Smooth muscle cell (in vitro differentiated cells): ENCODE results near the gene UVRAG. TPM values are rescaled to one million over a fixed set of nuclear protein-coding genes. Genes with fewer than 3 reads are reported as not detected.

Experiments
- DNase-seq: peaks from one replicate; lab custom pipeline; 2025; ENCODE audit not compliant: unreplicated experiment; lab: John Stamatoyannopoulos, UW
- H2AFZ ChIP-seq: fragments of 200-600 bp; sonication (generic); 2 replicates; pipeline ENCODE4 v1.6.0; 2016; ENCODE audit warnings: antibody characterized with exemption, low read depth, mild to moderate bottlenecking
- H3F3A ChIP-seq: fragments of 200-600 bp; sonication (generic); 2 replicates; pipeline ENCODE4 v1.6.0; 2017; ENCODE audit warnings: antibody characterized with exemption, low read depth
- H3K27ac ChIP-seq: fragments of 200-600 bp; sonication (generic); 2 replicates; pipeline ENCODE4 v1.5.1; 2016; ENCODE audit warnings: low read depth, mild to moderate bottlenecking
- H3K27me3 ChIP-seq: fragments of 200-600 bp; sonication (generic); 2 replicates; pipeline ENCODE4 v1.6.1; 2016; ENCODE audit warnings: low read depth, mild to moderate bottlenecking
- H3K36me3 ChIP-seq: fragments of 200-600 bp; sonication (generic); 2 replicates; pipeline ENCODE4 v1.5.1; 2016; ENCODE audit warnings: low read depth
- H3K4me1 ChIP-seq: fragments of 200-600 bp; sonication (generic); 2 replicates; pipeline ENCODE4 v1.5.1; 2016; ENCODE audit warnings: low read depth
- H3K4me2 ChIP-seq: fragments of 200-600 bp; sonication (generic); 2 replicates; pipeline ENCODE4 v1.6.0; 2016; ENCODE audit warnings: mild to moderate bottlenecking
- H3K4me3 ChIP-seq: fragments of 200-600 bp; sonication (generic); 2 replicates; pipeline ENCODE4 v1.5.1; 2016; ENCODE audit warnings: mild to moderate bottlenecking
- H3K79me2 ChIP-seq: fragments of 200-600 bp; sonication (generic); 2 replicates; pipeline ENCODE4 v1.6.0; 2016; ENCODE audit warnings: low read depth, mild to moderate bottlenecking
- H3K9ac ChIP-seq: fragments of 200-600 bp; sonication (generic); 2 replicates; pipeline ENCODE4 v1.6.0; 2016; ENCODE audit warnings: low read depth
- H3K9me3 ChIP-seq: fragments of 200-600 bp; sonication (generic); replicated peaks from 2 replicates; pipeline ENCODE4 v1.5.1; 2016; ENCODE audit warnings: low read depth
- H4K20me1 ChIP-seq: fragments of 200-600 bp; sonication (generic); 2 replicates; pipeline ENCODE4 v1.6.0; 2016; ENCODE audit warnings: low read depth
- CTCF ChIP-seq: fragments of 200-600 bp; sonication (generic); IDR thresholded peaks from 2 replicates; pipeline ENCODE4 v1.5.1; 2017; ENCODE audit warnings: borderline replicate concordance, mild to moderate bottlenecking, antibody characterized with exemption; ENCODE audit not compliant: insufficient read depth, poor library complexity, severe bottlenecking
- WGBS: methylation state at CpG from one replicate; pipeline ENCODE4 v1.1.7; 2016; ENCODE audit warnings: low lambda C conversion rate; 5-methylcytosine and 5-hydroxymethylcytosine counted together
- polyA plus RNA-seq: library from polyadenylated mRNA; unstranded; fragments of >200 nt; fragmentation: Nextera tagmentation; extraction: Ambion mirVana; gene quantifications from 2 replicates; pipeline ENCODE4 v1.2.1, GENCODE V29; 2016
- total RNA-seq: library from RNA; depleted of rRNA; stranded (reverse); fragments of >200 nt; gene quantifications from 2 replicates; pipeline ENCODE4 v1.2.3, GENCODE V29; 2014

UVRAG gene
- total and polyA plus RNA-seq, 2 experiments from 2014 or later: 12.9 to 20.2 TPM

DNA sequence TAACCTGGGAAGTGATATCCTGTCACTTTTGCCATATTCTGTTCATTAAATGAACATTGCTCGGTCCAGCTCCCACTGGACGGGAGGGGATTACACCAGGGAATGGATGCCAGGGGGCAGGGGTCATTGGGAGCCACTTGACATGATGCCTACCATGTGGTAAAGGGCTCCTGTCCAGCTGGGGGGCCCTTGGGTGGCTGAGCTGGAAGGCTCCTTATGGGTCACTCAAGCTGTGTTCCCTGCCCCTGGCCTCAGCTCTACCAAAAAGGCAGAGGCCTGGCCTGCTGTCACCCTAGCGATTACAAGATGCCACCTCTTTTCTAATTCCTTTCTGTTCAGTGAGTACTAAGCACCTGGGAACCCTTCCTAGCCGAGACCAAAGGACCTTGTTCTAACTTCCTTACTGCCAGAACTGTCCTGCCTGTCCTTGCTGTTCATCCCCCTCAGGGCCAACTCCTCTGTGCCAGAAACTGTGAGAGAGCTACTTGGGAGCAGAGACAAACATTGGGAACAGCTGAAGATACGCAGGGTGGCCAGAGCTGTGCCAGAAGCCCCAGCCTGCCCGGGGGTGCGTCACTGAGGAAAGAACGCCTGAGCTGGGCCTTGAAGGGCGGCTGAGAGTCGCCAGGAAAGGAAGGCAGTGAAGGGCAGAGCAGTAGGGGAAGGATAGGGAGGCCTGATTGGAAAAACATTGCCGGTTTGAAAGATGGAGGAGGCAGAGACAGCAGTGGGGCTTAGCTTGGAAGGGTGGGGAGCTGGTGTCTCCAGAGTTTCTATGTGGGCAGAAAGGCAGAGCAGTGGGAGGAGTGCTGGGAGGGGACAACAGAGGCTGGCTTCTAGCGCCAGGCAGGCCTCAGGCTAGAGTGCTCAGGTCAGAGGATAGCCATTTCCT, 12.7 kb upstream of the UVRAG start:
- TF ChIP-seq CTCF: no peak

DNA sequence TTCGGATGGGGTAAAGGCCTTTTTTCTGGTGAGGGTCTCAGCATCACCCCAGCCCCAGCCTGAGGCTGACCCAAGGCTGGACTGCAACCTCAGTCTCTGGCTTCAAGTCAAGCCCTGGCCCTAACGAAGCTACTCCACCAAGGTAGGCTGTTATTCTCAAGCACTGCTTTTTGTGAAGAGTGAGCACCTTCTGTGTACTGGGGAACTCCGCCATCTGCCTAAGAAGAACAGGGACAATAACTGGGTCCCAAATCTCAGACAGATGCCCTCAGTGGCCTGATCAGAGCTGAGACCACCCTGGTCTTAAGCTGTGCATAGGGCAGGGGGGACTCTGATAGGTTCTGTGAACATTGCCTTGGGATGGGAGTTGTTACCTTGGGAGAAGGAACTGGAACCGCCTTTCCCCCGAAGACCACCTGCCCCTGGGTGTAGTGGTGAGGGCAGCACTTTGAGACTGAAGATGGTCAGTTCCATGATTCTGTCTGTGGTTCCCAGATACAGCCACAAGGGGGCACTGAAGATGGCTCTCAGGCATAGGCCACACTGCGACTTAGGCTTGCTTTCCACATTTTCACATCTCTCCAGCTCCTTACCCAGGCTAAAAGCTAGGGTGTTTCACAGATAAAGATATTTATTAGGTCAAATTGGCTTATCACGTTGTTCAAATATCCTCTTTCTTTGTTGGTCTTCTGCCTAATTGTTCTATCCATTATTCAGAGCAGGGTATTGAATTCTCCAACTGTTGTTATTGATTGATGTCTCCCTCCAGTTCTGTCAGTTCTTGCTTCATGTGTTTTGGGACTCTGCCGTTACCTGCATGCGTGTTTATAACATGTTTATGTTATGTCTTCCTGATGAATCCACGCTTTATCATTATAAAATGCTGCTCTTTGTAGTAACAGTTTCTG, 11.8 kb upstream of the UVRAG start:
- no peaks in the 10 kb centered on the region for H3K4me1 ChIP-seq
- H3K9me3 ChIP-seq: no peaks in the 10 kb centered on the region
- peak; percentile 23 for DNase-seq
- no peak overlapping the region for H3K9ac ChIP-seq
- H3K27ac ChIP-seq: no peak overlapping the region
- H3K4me3 ChIP-seq: no peak overlapping the region
- H3K4me2 ChIP-seq: no peak overlapping the region
- no peaks in the 10 kb centered on the region for H3K27me3 ChIP-seq
- no peaks in the 10 kb centered on the region for H3K36me3 ChIP-seq
- no peak overlapping the region for H2AFZ ChIP-seq
- TF ChIP-seq CTCF: peak; percentile 84
- H4K20me1 ChIP-seq: no peaks in the 10 kb centered on the region
- 41% methylated on average over 10 of the region's 10 CpGs for WGBS
- no peaks in the 10 kb centered on the region for H3F3A ChIP-seq
- H3K79me2 ChIP-seq: no peaks in the 10 kb centered on the region

More for the DNA sequence above, 12.7 kb upstream of the UVRAG start:
- no peaks in the 10 kb centered on the region for H3K79me2 ChIP-seq
- H3K36me3 ChIP-seq: no peaks in the 10 kb centered on the region
- no peak overlapping the region for H3K4me3 ChIP-seq
- H3K4me2 ChIP-seq: no peak overlapping the region
- H3K27ac ChIP-seq: no peak overlapping the region
- no peaks in the 10 kb centered on the region for H3K9me3 ChIP-seq
- no peak for DNase-seq
- no peaks in the 10 kb centered on the region for H3K27me3 ChIP-seq
- no peak overlapping the region for H3K9ac ChIP-seq
- H3F3A ChIP-seq: no peaks in the 10 kb centered on the region
- H4K20me1 ChIP-seq: no peaks in the 10 kb centered on the region
- H3K4me1 ChIP-seq: no peaks in the 10 kb centered on the region
- H2AFZ ChIP-seq: no peak overlapping the region
- 95% methylated on average over 12 of the region's 12 CpGs for WGBS

DNA sequence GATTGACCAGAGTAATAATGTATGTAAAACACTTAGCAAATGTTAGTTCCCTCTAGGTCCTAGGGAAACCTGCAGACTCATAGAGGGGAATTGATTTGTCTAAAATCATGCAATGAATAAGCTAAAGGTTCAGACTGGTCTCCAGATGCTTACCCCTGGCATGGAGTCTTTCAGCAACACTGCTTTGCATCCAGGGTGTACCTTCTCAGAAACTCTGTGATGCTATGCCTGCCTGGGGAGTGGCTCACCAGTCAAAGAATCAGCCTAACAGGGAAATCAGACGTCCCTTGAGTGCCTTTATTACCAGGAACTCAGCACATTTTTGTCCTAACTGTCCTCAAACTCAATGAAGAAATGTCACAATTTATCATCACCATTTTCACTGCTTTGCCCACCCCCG, 5.9 kb upstream of the UVRAG start:
- no peak for TF ChIP-seq CTCF
- DNase-seq: no peak
- no peaks in the 10 kb centered on the region for H4K20me1 ChIP-seq
- no peak overlapping the region for H3K4me3 ChIP-seq
- H3K27ac ChIP-seq: no peak overlapping the region
- H3K9ac ChIP-seq: no peak overlapping the region
- H2AFZ ChIP-seq: no peak overlapping the region
- 69% methylated on average over 2 of the region's 2 CpGs for WGBS
- H3F3A ChIP-seq: no peaks in the 10 kb centered on the region
- no peaks in the 10 kb centered on the region for H3K9me3 ChIP-seq
- no peaks in the 10 kb centered on the region for H3K79me2 ChIP-seq
- H3K36me3 ChIP-seq: no peaks in the 10 kb centered on the region
- H3K27me3 ChIP-seq: no peaks in the 10 kb centered on the region
- H3K4me1 ChIP-seq: no peaks in the 10 kb centered on the region
- no peak overlapping the region for H3K4me2 ChIP-seq
